WTC11 (cell line): Measurements from ENCODE around the gene SGCA. TPM values are rescaled to one million over a fixed set of nuclear protein-coding genes. Genes with fewer than 3 reads are reported as not detected.
A peak's percentile ranks its signal among the peaks of the same experiment; 100 is the strongest.

Source experiments
- ATAC-seq: fragments of 200-7000 bp; cut with Tn5 transposase; 2 replicates; pipeline ENCODE4 v1.10.0; 2021; ENCODE audit warnings: mild to moderate bottlenecking, moderate library complexity
- CTCF ChIA-PET: fragments of 300-600 bp; sonication (Branson Sonifier 250); formaldehyde crosslinking; loops from one replicate; lab custom pipeline; 2021; ENCODE audit warnings: antibody characterized with exemption; lab: Charles Lee
- POLR2A ChIA-PET: fragments of 350-600 bp; sonication (Branson Sonifier 250); formaldehyde crosslinking; loops from one replicate; lab custom pipeline; 2021; ENCODE audit warnings: antibody characterized with exemption; lab: Charles Lee
- DNase-seq: peaks from one replicate; pipeline ENCODE4 v3.0.0; 2021; ENCODE audit warnings: low spot score
- H3K27ac Mint-ChIP-seq: 2 replicates; pipeline ENCODE4 v1.8.0; 2021; ENCODE audit warnings: mixed read lengths
- H3K27me3 Mint-ChIP-seq: 2 replicates; pipeline ENCODE4 v1.8.0; 2021; ENCODE audit warnings: low read depth, mild to moderate bottlenecking, moderate library complexity, mixed read lengths
- H3K36me3 Mint-ChIP-seq: 2 replicates; pipeline ENCODE4 v1.8.0; 2021; ENCODE audit warnings: mixed read lengths
- H3K4me1 Mint-ChIP-seq: 2 replicates; pipeline ENCODE4 v1.8.0; 2022; ENCODE audit warnings: mixed read lengths
- H3K4me3 Mint-ChIP-seq: 2 replicates; pipeline ENCODE4 v1.8.0; 2021; ENCODE audit warnings: mild to moderate bottlenecking, moderate library complexity, mixed read lengths
- H3K9me3 Mint-ChIP-seq: 2 replicates; pipeline ENCODE4 v1.8.0; 2021; ENCODE audit warnings: mixed read lengths
- ARID4B ChIP-seq: sonication (generic); formaldehyde crosslinking; IDR thresholded peaks from 2 replicates; pipeline ENCODE4 v1.8.0; 2023; ENCODE audit warnings: missing genetic modification reagents, mild to moderate bottlenecking, borderline replicate concordance
- CDX4 ChIP-seq: fragments of 250-450 bp; sonication (Bioruptor Pico); IDR thresholded peaks from 2 replicates; pipeline ENCODE4 v1.9.0; 2021; ENCODE audit warnings: moderate library complexity, mild to moderate bottlenecking, inconsistent platforms, borderline replicate concordance
- FOXJ3 ChIP-seq: sonication (generic); formaldehyde crosslinking; IDR thresholded peaks from 2 replicates; pipeline ENCODE4 v1.9.0; 2021; ENCODE audit warnings: missing genetic modification reagents, mild to moderate bottlenecking, borderline replicate concordance
- FOXP4 ChIP-seq: sonication (generic); formaldehyde crosslinking; IDR thresholded peaks from 2 replicates; pipeline ENCODE4 v1.8.0; 2022; ENCODE audit warnings: mild to moderate bottlenecking, missing genetic modification reagents
- HMGXB4 ChIP-seq: sonication (generic); formaldehyde crosslinking; IDR thresholded peaks from 2 replicates; pipeline ENCODE4 v1.8.1; 2023; ENCODE audit warnings: mild to moderate bottlenecking, moderate library complexity, missing genetic modification reagents
- JAZF1 ChIP-seq: fragments of 250-450 bp; sonication (Bioruptor Pico); IDR thresholded peaks from 2 replicates; pipeline ENCODE4 v1.9.0; 2021; ENCODE audit warnings: moderate library complexity, mild to moderate bottlenecking, inconsistent platforms
- KAT7 ChIP-seq: sonication (generic); formaldehyde crosslinking; IDR thresholded peaks from 2 replicates; pipeline ENCODE4 v1.8.1; 2023; ENCODE audit warnings: missing genetic modification reagents, mild to moderate bottlenecking, borderline replicate concordance
- NR1H2 ChIP-seq: sonication (generic); formaldehyde crosslinking; IDR thresholded peaks from 2 replicates; pipeline ENCODE4 v1.9.0; 2021; ENCODE audit warnings: mild to moderate bottlenecking, moderate library complexity, missing genetic modification reagents
- NR2C2 ChIP-seq: sonication (generic); formaldehyde crosslinking; IDR thresholded peaks from 2 replicates; pipeline ENCODE4 v1.8.0; 2022; ENCODE audit warnings: mild to moderate bottlenecking, missing genetic modification reagents
- PRRX2 ChIP-seq: fragments of 250-450 bp; sonication (Bioruptor Pico); IDR thresholded peaks from 2 replicates; pipeline ENCODE4 v1.8.0; 2021; ENCODE audit warnings: mild to moderate bottlenecking
- SOX15 ChIP-seq: fragments of 250-450 bp; sonication (Bioruptor Pico); IDR thresholded peaks from 2 replicates; pipeline ENCODE4 v1.9.0; 2021; ENCODE audit warnings: mild to moderate bottlenecking
- SP1 ChIP-seq: sonication (generic); formaldehyde crosslinking; conservative IDR thresholded peaks from 2 replicates; pipeline ENCODE4 v1.8.1; 2022; ENCODE audit warnings: missing genetic modification reagents
- ZNF138 ChIP-seq: sonication (generic); formaldehyde crosslinking; conservative IDR thresholded peaks from 2 replicates; pipeline ENCODE4 v1.8.1; 2022; ENCODE audit warnings: mild to moderate bottlenecking, moderate library complexity, missing genetic modification reagents
- ZNF219 ChIP-seq: sonication (generic); formaldehyde crosslinking; IDR thresholded peaks from 2 replicates; pipeline ENCODE4 v1.8.0; 2023; ENCODE audit warnings: missing genetic modification reagents, mild to moderate bottlenecking, borderline replicate concordance
- ZNF396 ChIP-seq: fragments of 250-450 bp; sonication (Bioruptor Pico); IDR thresholded peaks from 2 replicates; pipeline ENCODE4 v1.8.0; 2021; ENCODE audit warnings: mild to moderate bottlenecking, moderate library complexity, borderline replicate concordance
- ZNF512 ChIP-seq: sonication (generic); formaldehyde crosslinking; IDR thresholded peaks from 2 replicates; pipeline ENCODE4 v1.8.1; 2022; ENCODE audit warnings: missing genetic modification reagents, borderline replicate concordance
- ZSCAN18 ChIP-seq: fragments of 250-450 bp; sonication (Bioruptor Pico); IDR thresholded peaks from 2 replicates; pipeline ENCODE4 v2.1.2; 2022; ENCODE audit warnings: mild to moderate bottlenecking, moderate library complexity
- total RNA-seq: library from RNA; stranded (reverse); gene quantifications from 3 replicates; pipeline ENCODE4 v1.2.3, GENCODE V29; 2021

The SGCA gene
- total RNA-seq, 1 experiment from 2014 or later: 1.0 TPM

GRCh38 chr17:50182783-50183420 is 17.1 kb downstream of the SGCA start:
- no peak overlapping the region for H3K27ac Mint-ChIP-seq
- H3K27me3 Mint-ChIP-seq: peaks cover 3% of the 10 kb centered on the region; the same call in 1 of the 2 replicates
- no peak for ATAC-seq
- no peaks in the 10 kb centered on the region for H3K9me3 Mint-ChIP-seq
- peaks cover 14% of the 10 kb centered on the region for H3K36me3 Mint-ChIP-seq
- ChIA-PET POLR2A (no interaction called here), CTCF (interaction anchor here (0.8 to 1.9 kb wide), 5 partner anchors 14 to 91 kb away, joined by 3 to 5 read pairs (median 4); partner anchors contain the start of gene TMEM92)
- DNase-seq: no peak
- peaks cover 42% of the 10 kb centered on the region for H3K4me1 Mint-ChIP-seq
- TF ChIP-seq ZNF512 (CRISPR knock-in tag) (0 out of 2 replicates have a peak, but pooled peaks have one; percentile 51), ARID4B (no peak)
- no peak overlapping the region for H3K4me3 Mint-ChIP-seq

- peak overlapping the region; percentile 10 for H3K4me3 Mint-ChIP-seq
- no peak overlapping the region for H3K27ac Mint-ChIP-seq
- CTCF ChIA-PET: interaction anchor here (0.8 to 1.9 kb wide), 5 partner anchors 14 to 91 kb away, joined by 3 to 5 read pairs (median 4); partner anchors contain the start of gene TMEM92
These were observed 17.7 kb downstream of the SGCA start for GRCh38 chr17:50183421-50183994.

GRCh38 chr17:50184064-50184463 is 18.3 kb downstream of the SGCA start:
- H3K4me3 Mint-ChIP-seq: no peak overlapping the region
- H3K9me3 Mint-ChIP-seq: no peaks in the 10 kb centered on the region
- H3K27me3 Mint-ChIP-seq: no peaks in the 10 kb centered on the region; the same call in 1 of the 2 replicates
- POLR2A ChIA-PET: no interaction called here
- peaks cover 17% of the 10 kb centered on the region for H3K36me3 Mint-ChIP-seq
- H3K27ac Mint-ChIP-seq: no peak overlapping the region
- DNase-seq (no peak), ATAC-seq (peak; percentile 80)
- peaks cover 32% of the 10 kb centered on the region for H3K4me1 Mint-ChIP-seq
- CTCF ChIA-PET: interaction anchor here (1.0 to 1.9 kb wide), 2 partner anchors 90 kb away, joined by 3 to 4 read pairs; partner anchors contain the start of gene TMEM92
- no peak for TF ChIP-seq NR1H2 (CRISPR knock-in tag)
- no peak for TF ChIP-seq JAZF1 (CRISPR knock-in tag)
- TF ChIP-seq ZSCAN18: no peak
- TF ChIP-seq ZNF219 (CRISPR knock-in tag): no peak
- TF ChIP-seq SOX15 (CRISPR knock-in tag): no peak
- TF ChIP-seq FOXP4 (CRISPR knock-in tag): no peak
- TF ChIP-seq NR2C2 (CRISPR knock-in tag): no peak
- no peak for TF ChIP-seq ZNF138 (CRISPR knock-in tag)
- TF ChIP-seq CDX4: no peak

More at GRCh38 chr17:50183421-50183994, 17.7 kb downstream of the SGCA start:
- ATAC-seq (no peak; the same call in 1 of the 2 replicates), DNase-seq (no peak)
- no peaks in the 10 kb centered on the region for H3K9me3 Mint-ChIP-seq
- peaks cover 15% of the 10 kb centered on the region for H3K36me3 Mint-ChIP-seq
- peaks cover 36% of the 10 kb centered on the region for H3K4me1 Mint-ChIP-seq
- H3K27me3 Mint-ChIP-seq: peaks cover 3% of the 10 kb centered on the region; the same call in 1 of the 2 replicates
- TF ChIP-seq FOXJ3 (CRISPR knock-in tag) (no peak), ZNF138 (CRISPR knock-in tag) (no peak), HMGXB4 (CRISPR knock-in tag) (no peak), SP1 (CRISPR knock-in tag) (no peak), ZNF396 (no peak), KAT7 (CRISPR knock-in tag) (no peak), PRRX2 (CRISPR knock-in tag) (no peak)
- POLR2A ChIA-PET: no interaction called here
